CD4-positive, CD25-positive, alpha-beta regulatory T cell (primary cell): ENCODE results near the gene SNX25. TPM values are rescaled to one million over a fixed set of nuclear protein-coding genes. Genes with fewer than 3 reads are reported as not detected.
"Not testable (repeated sequence)": the region's sequence is repeated elsewhere in the genome, so short reads cannot be mapped to it uniquely, and the experiment has no call there.

Experiments used
- ATAC-seq, 2 donors: fragments of 150-1000 bp; cut with Tn5 transposase; one replicate each; pipeline ENCODE4 v1.10.0; 2021; ENCODE audit warnings: low read depth in 2 of 2, moderate number of reproducible peaks in 2 of 2, moderate library complexity in 1 of 2
- DNase-seq, 3 donors: peaks; one replicate each; pipeline versions ENCODE4 v3.0.0 to v3.0.0-alpha.2; 2012 to 2022; ENCODE audit warnings: mixed read lengths in 1 of 3
- H3K27ac ChIP-seq: one replicate; pipeline ENCODE4 v1.7.0; 2013; ENCODE audit warnings: mild to moderate bottlenecking, low read length; ENCODE audit not compliant: insufficient read depth, poor library complexity, severe bottlenecking
- H3K27me3 ChIP-seq: one replicate; pipeline ENCODE4 v1.7.0; 2013; ENCODE audit warnings: low read length; ENCODE audit not compliant: control insufficient read depth, insufficient read depth
- H3K36me3 ChIP-seq: one replicate; pipeline ENCODE4 v1.7.0; 2013; ENCODE audit warnings: mild to moderate bottlenecking, low read length, moderate library complexity; ENCODE audit not compliant: control insufficient read depth, insufficient read depth
- H3K4me1 ChIP-seq: 2 replicates; pipeline ENCODE4 v1.7.0; 2013; ENCODE audit warnings: mild to moderate bottlenecking, low read length; ENCODE audit not compliant: insufficient read depth, control insufficient read depth, poor library complexity, severe bottlenecking
- H3K4me3 ChIP-seq: one replicate; pipeline ENCODE4 v1.7.0; 2013; ENCODE audit warnings: low read depth, mild to moderate bottlenecking, low read length, moderate library complexity
- H3K9me3 ChIP-seq, 2 experiments: 1 replicate in 1 of 2; 2 replicates in 1 of 2; pipeline ENCODE4 v1.7.0; 2013; ENCODE audit warnings: low read length in 2 of 2, mild to moderate bottlenecking in 1 of 2, moderate library complexity in 1 of 2; ENCODE audit not compliant: control insufficient read depth in 2 of 2
- H3K27ac Mint-ChIP-seq, 3 donors: one replicate each; pipeline ENCODE4 v1.8.0; 2020 to 2022; ENCODE audit warnings: mild to moderate bottlenecking in 3 of 3, mixed read lengths in 3 of 3, moderate library complexity in 2 of 3
- H3K27me3 Mint-ChIP-seq: one replicate; pipeline ENCODE4 v1.8.0; 2022; ENCODE audit warnings: mild to moderate bottlenecking, mixed read lengths
- H3K36me3 Mint-ChIP-seq: one replicate; pipeline ENCODE4 v1.8.0; 2020; ENCODE audit warnings: mixed read lengths
- H3K4me1 Mint-ChIP-seq, 4 donors: one replicate each; pipeline ENCODE4 v1.8.0; 2020 to 2022; ENCODE audit warnings: mixed read lengths in 4 of 4, mild to moderate bottlenecking in 1 of 4
- H3K4me3 Mint-ChIP-seq, 4 donors: one replicate each; pipeline ENCODE4 v1.8.0; 2020 to 2022; ENCODE audit warnings: mild to moderate bottlenecking in 4 of 4, mixed read lengths in 4 of 4, moderate library complexity in 3 of 4
- H3K9me3 Mint-ChIP-seq, 7 donors: one replicate each; pipeline ENCODE4 v1.8.0; 2020 to 2022; ENCODE audit warnings: mixed read lengths in 7 of 7, mild to moderate bottlenecking in 3 of 7, moderate library complexity in 2 of 7
- polyA plus RNA-seq, 4 donors: library from polyadenylated mRNA; unstranded; fragments of 300-500 nt; fragmentation: Illumina TruSeq; gene quantifications; one replicate each; pipeline ENCODE4 v1.2.3, GENCODE V29; 2021
- total RNA-seq: library from RNA; stranded (reverse); gene quantifications from one replicate; pipeline ENCODE4 v1.2.3, GENCODE V29; 2022

Gene SNX25
- total and polyA plus RNA-seq, 5 donors from 2014 or later: 3.7 to 22.2 (median 8.2) TPM

GRCh38 chr4:185201977-185202962 lies 7.1 kb upstream of the SNX25 start:
- H3K9me3 ChIP-seq: no peaks in the 10 kb centered on the region
- no peak for ATAC-seq
- peaks cover 6% of the 10 kb centered on the region for H3K36me3 Mint-ChIP-seq
- peak overlapping the region; percentile 76 to 99 (median 96) for H3K27ac Mint-ChIP-seq
- H3K4me3 ChIP-seq: peak overlapping the region; percentile 79
- H3K4me1 Mint-ChIP-seq: peaks cover 26 to 57% (median 43%) of the 10 kb centered on the region in 4 donors
- no peaks in the 10 kb centered on the region for H3K27me3 Mint-ChIP-seq
- H3K4me3 Mint-ChIP-seq: peak overlapping the region; percentile 94 to 99 (median 96)
- no peaks in the 10 kb centered on the region for H3K36me3 ChIP-seq
- DNase-seq: peak; percentile 18 to 55 (median 34)
- H3K27ac ChIP-seq: peak overlapping the region; percentile 85
- H3K9me3 Mint-ChIP-seq: no peaks in the 10 kb centered on the region
- peaks cover 32% of the 10 kb centered on the region for H3K4me1 ChIP-seq
- no peaks in the 10 kb centered on the region for H3K27me3 ChIP-seq

DNA sequence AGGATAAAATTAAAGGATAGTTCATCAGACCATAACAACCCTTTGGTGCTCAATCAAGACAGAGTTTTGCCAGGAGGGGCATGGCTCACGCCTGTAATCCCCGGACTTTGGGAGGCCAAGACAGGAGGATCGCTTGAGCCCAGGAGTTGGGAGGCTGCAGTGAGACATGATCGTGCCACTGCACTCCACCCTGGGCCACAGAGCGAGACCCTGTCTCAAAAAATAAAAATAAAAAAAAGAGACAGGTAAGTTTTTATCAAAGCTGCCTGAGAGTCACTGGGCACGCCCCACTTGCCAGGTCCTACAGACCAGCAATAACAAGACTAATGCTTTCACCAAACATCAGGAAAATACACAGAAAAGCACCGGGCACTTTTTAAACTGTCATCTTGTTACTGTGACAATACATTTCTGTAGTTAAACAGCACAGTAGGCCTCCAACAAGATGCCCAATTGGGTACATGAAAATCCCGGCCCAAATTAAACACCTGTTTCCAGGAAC lies 6.4 kb upstream of the SNX25 start:
- H3K4me1 ChIP-seq: peaks cover 32% of the 10 kb centered on the region
- ATAC-seq: peak in 1 of 2 donors; percentile 1
- Mint-ChIP-seq H3K36me3 (peaks cover 6% of the 10 kb centered on the region), H3K4me1 (peaks cover 26 to 57% (median 43%) of the 10 kb centered on the region in 4 donors), H3K4me3 (peak overlapping the region; percentile 94 to 99 (median 96)), H3K27ac (peak overlapping the region; percentile 96 to 100 (median 99)), H3K9me3 (no peaks in the 10 kb centered on the region), H3K27me3 (no peaks in the 10 kb centered on the region)
- no peak for DNase-seq
- H3K4me3 ChIP-seq: peak overlapping the region; percentile 79
- no peaks in the 10 kb centered on the region for H3K36me3 ChIP-seq
- H3K9me3 ChIP-seq: no peaks in the 10 kb centered on the region
- no peaks in the 10 kb centered on the region for H3K27me3 ChIP-seq
- peak overlapping the region; percentile 85 for H3K27ac ChIP-seq

- peaks cover 34% of the 10 kb centered on the region for H3K4me1 ChIP-seq
- H3K4me3 ChIP-seq: peak within 1 kb of the TSS; percentile 97
- H3K9me3 Mint-ChIP-seq: no peaks in the 10 kb centered on the region
- peak within 1 kb of the TSS; percentile 85 for H3K27ac ChIP-seq
- peak within 1 kb of the TSS; percentile 97 to 100 (median 99) for H3K27ac Mint-ChIP-seq
- peak; percentile 82 to 85 (median 84) for DNase-seq
- no peaks in the 10 kb centered on the region for H3K36me3 ChIP-seq
- no peaks in the 10 kb centered on the region for H3K9me3 ChIP-seq
- peaks cover 6% of the 10 kb centered on the region for H3K36me3 Mint-ChIP-seq
- no peaks in the 10 kb centered on the region for H3K27me3 ChIP-seq
- peaks cover 4% of the 10 kb centered on the region for H3K27me3 Mint-ChIP-seq
- H3K4me3 Mint-ChIP-seq: peak within 1 kb of the TSS; percentile 94 to 99 (median 96)
- peak; percentile 85 to 88 for ATAC-seq
- H3K4me1 Mint-ChIP-seq: peaks cover 26 to 57% (median 46%) of the 10 kb centered on the region in 4 donors
Observed at GRCh38 chr4:185203486-185204237, 5.7 kb upstream of the SNX25 start, which contains the start of gene CFAP97. Gene CFAP97, minus strand, starts transcription at chr4:185204000. Its CDS starts 12,804 bp downstream, at chr4:185191196.

GRCh38 chr4:185204238-185204910 lies 5.0 kb upstream of the SNX25 start:
- DNase-seq (peak in 1 of 3 donors; percentile 15), ATAC-seq (no peak)
- Histone ChIP-seq H3K27me3 (no peaks in the 10 kb centered on the region), H3K36me3 (no peaks in the 10 kb centered on the region), H3K4me3 (peak overlapping the region; percentile 97), H3K9me3 (no peaks in the 10 kb centered on the region), H3K4me1 (peaks cover 39% of the 10 kb centered on the region), H3K27ac (peak overlapping the region; percentile 85)
- Mint-ChIP-seq H3K27ac (peak overlapping the region; percentile 76 to 97 (median 93)), H3K9me3 (no peaks in the 10 kb centered on the region), H3K27me3 (peaks cover 8% of the 10 kb centered on the region), H3K4me1 (peaks cover 32 to 61% (median 50%) of the 10 kb centered on the region in 4 donors), H3K4me3 (peak overlapping the region; percentile 90 to 99 (median 94)), H3K36me3 (peaks cover 6% of the 10 kb centered on the region)

DNA sequence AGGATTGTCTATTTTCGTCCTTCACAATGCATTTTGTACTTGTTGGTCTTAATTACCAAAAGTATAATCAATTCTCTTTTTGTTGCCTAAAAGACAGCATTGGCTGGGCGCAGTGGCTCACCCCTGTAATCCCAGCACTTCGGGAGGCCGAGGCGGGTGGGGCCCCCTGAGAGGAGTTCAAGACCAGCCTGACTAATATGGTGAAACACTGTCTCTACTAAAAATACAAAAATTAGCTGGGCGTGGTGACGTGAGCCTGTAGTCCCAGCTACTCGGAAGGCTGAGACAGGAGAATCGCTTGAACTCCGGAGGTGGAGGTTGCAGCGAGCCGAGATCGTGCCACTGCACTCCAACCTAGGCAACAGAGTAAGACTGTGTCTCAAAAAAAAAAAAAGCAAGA lies 4.3 kb upstream of the SNX25 start:
- not testable (repeated sequence) for H3K9me3 ChIP-seq, H3K27me3 ChIP-seq, DNase-seq, ATAC-seq, H3K36me3 ChIP-seq, H3K36me3 Mint-ChIP-seq, H3K27me3 Mint-ChIP-seq, H3K9me3 Mint-ChIP-seq
- Histone ChIP-seq H3K4me3 (peak overlapping the region; percentile 97), H3K4me1 (peaks cover 39% of the 10 kb centered on the region), H3K27ac (peak overlapping the region; percentile 85)
- Mint-ChIP-seq H3K4me3 (peak overlapping the region; percentile 21 to 99 (median 90)), H3K4me1 (peaks cover 26 to 57% (median 45%) of the 10 kb centered on the region in 4 donors), H3K27ac (peak overlapping the region in 2 of 3 donors; percentile 93 to 97)

DNA sequence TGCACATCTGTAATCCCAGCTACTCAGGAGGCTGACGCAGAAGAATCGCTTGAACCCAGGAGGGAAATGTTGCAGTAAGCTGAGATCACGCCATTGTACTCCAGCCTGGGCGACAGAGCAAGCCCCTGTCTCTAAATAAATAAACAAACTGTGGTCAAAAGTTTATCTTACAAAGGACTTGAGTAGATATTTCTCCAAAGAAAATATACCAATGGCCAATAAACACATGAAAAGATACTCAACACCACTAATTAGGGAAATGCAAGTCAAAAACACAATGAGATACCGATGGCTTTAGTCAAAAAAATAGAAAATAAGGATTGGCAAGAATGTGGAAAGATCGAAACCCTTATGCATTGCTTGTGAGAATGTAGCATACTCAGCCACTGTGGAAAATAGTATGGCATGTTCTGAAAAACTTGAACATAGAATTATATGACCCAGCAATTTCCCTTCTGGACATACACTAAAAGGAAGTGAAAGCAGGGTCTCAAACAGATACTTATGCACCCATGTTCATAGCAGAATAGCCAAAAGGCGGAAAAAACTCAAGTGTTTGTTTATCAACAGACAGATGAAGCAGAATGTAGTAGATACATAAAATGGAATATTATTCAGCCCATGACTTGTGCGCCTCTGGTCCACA lies 3.6 kb upstream of the SNX25 start:
- H3K4me1 ChIP-seq: peaks cover 44% of the 10 kb centered on the region

More for the DNA sequence above, 3.6 kb upstream of the SNX25 start:
- H3K36me3 ChIP-seq: no peaks in the 10 kb centered on the region
- ATAC-seq: no peak
- DNase-seq: no peak
- Mint-ChIP-seq H3K36me3 (no peaks in the 10 kb centered on the region), H3K4me3 (peak overlapping the region; percentile 7 to 99 (median 60)), H3K27me3 (peaks cover 8% of the 10 kb centered on the region), H3K4me1 (peaks cover 23 to 55% (median 45%) of the 10 kb centered on the region in 4 donors), H3K9me3 (no peaks in the 10 kb centered on the region), H3K27ac (no peak overlapping the region)
- H3K27ac ChIP-seq: no peak overlapping the region
- no peaks in the 10 kb centered on the region for H3K9me3 ChIP-seq
- H3K4me3 ChIP-seq: no peak overlapping the region
- no peaks in the 10 kb centered on the region for H3K27me3 ChIP-seq
